Measurements from ENCODE around the gene SMYD3. TPM values are rescaled to one million over a fixed set of nuclear protein-coding genes. Genes with fewer than 3 reads are reported as not detected.

The SMYD3 gene
- total and polyA plus RNA-seq, 10 of the 15 experiments (the other 5 are each of a cell fraction or from before 2014, with no cell fraction given), result 18.3 to 54.0 (median 24.8) TPM

DNA sequence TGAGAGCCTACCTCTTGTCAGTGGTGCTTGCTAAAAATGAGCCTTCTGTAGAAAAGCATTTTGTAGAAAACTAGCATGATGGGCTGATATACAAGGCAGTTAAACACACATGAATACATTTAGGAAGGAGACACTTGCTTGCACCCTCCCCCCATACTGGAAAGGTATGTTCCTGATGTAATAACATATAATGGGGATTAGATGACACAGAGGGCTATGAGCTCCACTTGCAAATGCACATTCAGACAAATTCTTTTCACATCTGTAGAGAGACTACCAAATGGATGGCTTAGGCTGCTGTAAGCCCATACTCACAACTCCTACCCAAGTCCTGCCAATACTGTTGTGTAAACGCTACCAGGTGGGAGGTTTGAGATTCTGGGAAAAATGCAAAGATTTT, 634.0 kb downstream of the SMYD3 start:
- in situ Hi-C loops (cut with MboI) (no loop called here), intact Hi-C loops (cut with micrococcal nuclease; ENCODE audit: unreplicated experiment) (no loop called here)
- no peak for TF ChIP-seq STAT1 (conservative IDR thresholded peaks at IDR 0.05)
- no peak for TF ChIP-seq BACH1 (IDR thresholded peaks at IDR 0.05; ENCODE audit: borderline replicate concordance)
- TF ChIP-seq ZNF384 (IDR thresholded peaks at IDR 0.05; ENCODE audit: borderline replicate concordance, low read depth, low read length), result no peak
- no peak for TF ChIP-seq DPF2 (IDR thresholded peaks at IDR 0.05)
- TF ChIP-seq HDGF (IDR thresholded peaks at IDR 0.05), result no peak
- TF ChIP-seq ZBTB4 (CRISPR knock-in tag; IDR thresholded peaks at IDR 0.05), result no peak
- no peak for TF ChIP-seq SIN3A (IDR thresholded peaks at IDR 0.05; ENCODE audit: low read depth, low read length)
- no peak for TF ChIP-seq SKIL (IDR thresholded peaks at IDR 0.05; ENCODE audit: low read depth, poor library complexity, severe bottlenecking)
- TF ChIP-seq BHLHE40 (IDR thresholded peaks at IDR 0.05; ENCODE audit: borderline replicate concordance in 1 of 2, low read depth in 2 of 2, low read length in 1 of 2), result no peak
- TF ChIP-seq NFYA (IDR thresholded peaks at IDR 0.05; ENCODE audit: borderline replicate concordance, low read depth, low read length), result no peak
- no peak for TF ChIP-seq SPI1 (IDR thresholded peaks at IDR 0.05; ENCODE audit: borderline replicate concordance, insufficient read depth, low read depth, low read length)
- TF ChIP-seq, protein P1, sequence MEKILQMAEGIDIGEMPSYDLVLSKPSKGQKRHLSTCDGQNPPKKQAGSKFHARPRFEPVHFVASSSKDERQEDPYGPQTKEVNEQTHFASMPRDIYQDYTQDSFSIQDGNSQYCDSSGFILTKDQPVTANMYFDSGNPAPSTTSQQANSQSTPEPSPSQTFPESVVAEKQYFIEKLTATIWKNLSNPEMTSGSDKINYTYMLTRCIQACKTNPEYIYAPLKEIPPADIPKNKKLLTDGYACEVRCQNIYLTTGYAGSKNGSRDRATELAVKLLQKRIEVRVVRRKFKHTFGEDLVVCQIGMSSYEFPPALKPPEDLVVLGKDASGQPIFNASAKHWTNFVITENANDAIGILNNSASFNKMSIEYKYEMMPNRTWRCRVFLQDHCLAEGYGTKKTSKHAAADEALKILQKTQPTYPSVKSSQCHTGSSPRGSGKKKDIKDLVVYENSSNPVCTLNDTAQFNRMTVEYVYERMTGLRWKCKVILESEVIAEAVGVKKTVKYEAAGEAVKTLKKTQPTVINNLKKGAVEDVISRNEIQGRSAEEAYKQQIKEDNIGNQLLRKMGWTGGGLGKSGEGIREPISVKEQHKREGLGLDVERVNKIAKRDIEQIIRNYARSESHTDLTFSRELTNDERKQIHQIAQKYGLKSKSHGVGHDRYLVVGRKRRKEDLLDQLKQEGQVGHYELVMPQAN (conservative IDR thresholded peaks at IDR 0.05), result no peak
- TF ChIP-seq, protein P2, sequence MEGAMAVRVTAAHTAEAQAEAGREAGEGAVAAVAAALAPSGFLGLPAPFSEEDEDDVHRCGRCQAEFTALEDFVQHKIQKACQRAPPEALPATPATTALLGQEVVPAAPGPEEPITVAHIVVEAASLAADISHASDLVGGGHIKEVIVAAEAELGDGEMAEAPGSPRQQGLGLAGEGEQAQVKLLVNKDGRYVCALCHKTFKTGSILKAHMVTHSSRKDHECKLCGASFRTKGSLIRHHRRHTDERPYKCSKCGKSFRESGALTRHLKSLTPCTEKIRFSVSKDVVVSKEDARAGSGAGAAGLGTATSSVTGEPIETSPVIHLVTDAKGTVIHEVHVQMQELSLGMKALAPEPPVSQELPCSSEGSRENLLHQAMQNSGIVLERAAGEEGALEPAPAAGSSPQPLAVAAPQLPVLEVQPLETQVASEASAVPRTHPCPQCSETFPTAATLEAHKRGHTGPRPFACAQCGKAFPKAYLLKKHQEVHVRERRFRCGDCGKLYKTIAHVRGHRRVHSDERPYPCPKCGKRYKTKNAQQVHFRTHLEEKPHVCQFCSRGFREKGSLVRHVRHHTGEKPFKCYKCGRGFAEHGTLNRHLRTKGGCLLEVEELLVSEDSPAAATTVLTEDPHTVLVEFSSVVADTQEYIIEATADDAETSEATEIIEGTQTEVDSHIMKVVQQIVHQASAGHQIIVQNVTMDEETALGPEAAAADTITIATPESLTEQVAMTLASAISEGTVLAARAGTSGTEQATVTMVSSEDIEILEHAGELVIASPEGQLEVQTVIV (IDR thresholded peaks at IDR 0.05; ENCODE audit: borderline replicate concordance, partially characterized antibody), result no peak
- no peaks in the 10 kb centered on the region for H3K36me3 ChIP-seq (ENCODE audit: control insufficient read depth in 2 of 2, insufficient read depth in 2 of 2, low read length in 1 of 2)
- POLR2A ChIA-PET, result no interaction called here
- SMC1A ChIA-PET (ENCODE audit: uncharacterized antibody, unreplicated experiment), result interaction anchor here (0.8 to 1.3 kb wide), 5 partner anchors 9 to 117 kb away, joined by 3 to 5 read pairs (median 3); no protein-coding TSS in a partner anchor
- FAIRE-seq (no peak), DNase-seq (ENCODE audit: low read depth, low spot score) (no peak), ATAC-seq (no peak)
- no peaks in the 10 kb centered on the region for H3K4me1 ChIP-seq (ENCODE audit: control insufficient read depth, insufficient read depth, low read length)
- WGBS (ENCODE audit: insufficient coverage, insufficient replicate concordance, low lambda C conversion rate, missing lambda C conversion rate), result 100% methylated on average over 1 of the region's 1 CpG
- CTCF ChIA-PET, result interaction anchor here (1.0 to 1.1 kb wide), 4 partner anchors 11 to 38 kb away, joined by 3 to 4 read pairs (median 4); no protein-coding TSS in a partner anchor
- H3K9ac ChIP-seq (ENCODE audit: control insufficient read depth, insufficient read depth, low read length), result no peak overlapping the region
- no peak overlapping the region for H3K27ac ChIP-seq (ENCODE audit: control insufficient read depth, insufficient read depth)
- H3K9me3 ChIP-seq (replicated peaks; ENCODE audit: control insufficient read depth, insufficient read depth, low read length), result no peaks in the 10 kb centered on the region
- no peak overlapping the region for H3K4me3 ChIP-seq
- H3K79me2 ChIP-seq (ENCODE audit: control insufficient read depth, insufficient read depth, low read length), result no peaks in the 10 kb centered on the region
- H3K27me3 ChIP-seq (replicated peaks in 1 of 2; ENCODE audit: control insufficient read depth in 2 of 2, insufficient read depth in 2 of 2, low read length in 1 of 2), result no peaks in the 10 kb centered on the region
- RAD21 ChIA-PET (ENCODE audit: unreplicated experiment), result interaction anchor here (0.7 kb wide), 1 partner anchor 62 kb away, joined by 3 read pairs; no protein-coding TSS in a partner anchor
- H2AFZ ChIP-seq (ENCODE audit: control insufficient read depth, low read depth, low read length), result no peak overlapping the region
- H3K4me2 ChIP-seq (ENCODE audit: control insufficient read depth, insufficient read depth), result no peak overlapping the region
- BruUV-seq (replicated peaks), result no TSS peak
- H4K20me1 ChIP-seq (ENCODE audit: control insufficient read depth, insufficient read depth), result no peaks in the 10 kb centered on the region
